CD4-positive, alpha-beta T cell treated with Interleukin-6 at 100 ng/mL for 8 hours (primary cell): ENCODE data around the gene HLA-C.
"Not testable (repeated sequence)": the region's sequence is repeated elsewhere in the genome, so short reads cannot be mapped to it uniquely, and the experiment has no call there.

Experiments
- DNase-seq: peaks from one replicate; pipeline ENCODE4 v3.0.0-alpha.2; 2020; ENCODE audit warnings: mixed read lengths, low spot score

HLA-C gene

DNA sequence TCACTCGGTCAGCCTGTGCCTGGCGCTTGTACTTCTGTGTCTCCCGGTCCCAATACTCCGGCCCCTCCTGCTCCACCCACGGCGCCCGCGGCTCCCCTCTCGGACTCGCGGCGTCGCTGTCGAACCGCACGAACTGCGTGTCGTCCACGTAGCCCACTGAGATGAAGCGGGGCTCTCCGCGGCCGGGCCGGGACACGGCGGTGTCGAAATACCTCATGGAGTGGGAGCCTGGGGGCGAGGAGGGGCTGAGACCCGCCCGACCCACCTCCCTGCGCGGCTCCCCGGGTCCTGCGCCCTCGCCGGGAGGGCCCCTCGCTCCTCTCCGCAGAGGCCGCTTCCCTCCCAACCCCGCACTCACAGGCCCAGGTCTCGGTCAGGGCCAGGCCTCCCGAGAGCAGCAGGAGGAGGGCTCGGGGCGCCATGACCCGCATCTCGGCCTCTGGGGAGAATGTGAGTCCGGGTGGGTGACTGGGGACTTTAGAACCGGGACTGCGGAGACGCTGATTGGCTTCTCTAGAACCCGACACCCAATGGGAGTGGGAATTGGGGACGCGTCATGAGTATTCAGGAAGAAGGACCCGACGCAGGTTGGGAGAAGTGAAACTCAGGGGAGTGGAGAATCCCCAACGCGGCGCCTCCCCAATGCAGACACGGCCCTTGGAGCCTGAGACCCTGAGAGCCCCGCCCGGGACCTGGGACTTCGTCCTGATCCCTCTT lies at the start of gene HLA-C:
HLA-C (minus strand) TSS at position 452 of the 717 bp plus-strand sequence; CDS start at position 431, 21 bp downstream.
- DNase-seq, result peak; percentile 95

DNA sequence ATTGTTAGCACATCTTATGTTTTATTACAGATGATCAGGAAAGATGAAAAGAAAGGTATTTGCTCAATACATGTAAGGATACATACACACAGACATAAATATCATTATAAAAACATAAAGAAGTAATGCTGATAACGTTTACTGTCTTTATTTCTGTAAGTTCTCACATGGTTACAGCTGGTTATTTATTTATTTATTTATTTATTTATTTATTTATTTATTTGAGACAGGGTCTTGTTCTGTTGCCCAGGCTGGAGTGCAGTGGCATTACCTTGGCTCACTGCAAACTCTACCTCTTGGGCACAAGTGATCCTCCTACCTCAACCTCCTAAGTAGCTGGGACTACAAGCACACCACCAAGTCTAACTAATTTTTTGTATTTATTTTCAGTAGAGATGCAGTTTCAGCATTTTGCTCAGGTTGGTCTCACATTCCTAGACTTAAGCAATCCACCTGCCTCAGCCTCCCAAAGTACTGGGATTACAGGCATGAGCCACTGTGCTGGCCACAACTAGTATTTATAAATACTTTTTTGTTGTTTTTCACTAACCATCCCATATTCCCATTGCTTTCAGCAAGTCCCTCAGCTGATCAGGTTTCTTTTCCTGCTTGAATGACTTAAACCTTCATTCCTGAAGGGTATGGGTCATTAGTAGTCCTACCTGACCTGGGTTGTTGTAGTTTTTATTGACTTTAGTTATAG lies 49.3 kb upstream of the HLA-C start:
- DNase-seq, result no peak

DNA sequence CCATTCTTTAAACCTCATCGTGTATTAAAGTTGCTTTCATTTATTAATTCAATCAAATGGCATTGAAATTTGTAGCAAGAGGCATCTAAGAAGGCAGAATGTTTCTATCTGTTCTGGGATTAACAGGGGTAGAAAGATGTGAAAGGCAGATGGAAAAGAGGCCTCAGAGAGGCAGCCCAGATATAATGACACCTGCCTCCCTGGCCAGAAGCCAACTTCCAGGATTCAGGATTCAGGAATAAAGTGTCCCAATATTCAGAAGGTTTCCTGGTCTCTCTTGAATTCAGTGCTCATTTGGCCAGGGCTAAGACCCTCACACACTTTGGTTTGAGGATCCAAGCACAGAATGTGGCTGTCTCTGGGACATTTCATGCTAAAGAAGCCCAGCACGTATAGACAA lies 45.1 kb upstream of the HLA-C start:
- no peak for DNase-seq

DNA sequence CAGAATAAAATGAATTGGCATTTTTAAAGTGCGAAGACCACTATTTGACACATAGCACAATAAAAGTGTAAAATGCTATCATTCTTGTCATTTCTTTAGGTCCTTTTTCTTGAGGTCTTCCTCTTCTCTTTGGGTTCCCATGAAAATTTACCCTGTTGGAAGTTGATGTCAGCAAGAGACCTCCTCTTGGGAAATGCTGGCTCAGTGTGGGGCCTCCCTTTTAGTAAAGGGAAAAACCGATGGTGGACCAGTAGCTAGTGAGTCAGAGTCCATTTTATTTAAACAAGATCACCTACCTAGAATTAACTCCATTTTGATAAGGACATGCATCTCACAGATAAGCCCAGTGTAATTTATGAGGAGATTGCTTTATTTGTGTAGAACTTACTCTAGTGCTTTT lies 37.7 kb upstream of the HLA-C start:
- DNase-seq, result no peak

DNA sequence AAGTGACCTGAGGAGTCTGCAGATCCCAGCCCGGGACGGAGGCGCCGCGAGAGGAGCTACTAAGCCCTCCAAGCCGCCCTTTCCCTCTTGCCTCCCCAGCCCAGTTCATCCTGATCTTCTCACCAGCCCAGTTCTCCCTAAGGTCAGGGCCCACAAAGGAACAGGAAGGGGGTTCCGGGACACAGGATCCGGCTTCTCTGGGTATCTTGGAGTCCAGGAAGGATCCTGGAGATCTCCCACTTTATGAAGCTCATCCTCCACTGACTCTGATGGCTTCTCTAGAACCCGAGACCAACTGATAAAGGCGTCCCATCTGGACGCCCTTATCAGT lies 36.9 kb upstream of the HLA-C start:
- DNase-seq, result no peak

DNA sequence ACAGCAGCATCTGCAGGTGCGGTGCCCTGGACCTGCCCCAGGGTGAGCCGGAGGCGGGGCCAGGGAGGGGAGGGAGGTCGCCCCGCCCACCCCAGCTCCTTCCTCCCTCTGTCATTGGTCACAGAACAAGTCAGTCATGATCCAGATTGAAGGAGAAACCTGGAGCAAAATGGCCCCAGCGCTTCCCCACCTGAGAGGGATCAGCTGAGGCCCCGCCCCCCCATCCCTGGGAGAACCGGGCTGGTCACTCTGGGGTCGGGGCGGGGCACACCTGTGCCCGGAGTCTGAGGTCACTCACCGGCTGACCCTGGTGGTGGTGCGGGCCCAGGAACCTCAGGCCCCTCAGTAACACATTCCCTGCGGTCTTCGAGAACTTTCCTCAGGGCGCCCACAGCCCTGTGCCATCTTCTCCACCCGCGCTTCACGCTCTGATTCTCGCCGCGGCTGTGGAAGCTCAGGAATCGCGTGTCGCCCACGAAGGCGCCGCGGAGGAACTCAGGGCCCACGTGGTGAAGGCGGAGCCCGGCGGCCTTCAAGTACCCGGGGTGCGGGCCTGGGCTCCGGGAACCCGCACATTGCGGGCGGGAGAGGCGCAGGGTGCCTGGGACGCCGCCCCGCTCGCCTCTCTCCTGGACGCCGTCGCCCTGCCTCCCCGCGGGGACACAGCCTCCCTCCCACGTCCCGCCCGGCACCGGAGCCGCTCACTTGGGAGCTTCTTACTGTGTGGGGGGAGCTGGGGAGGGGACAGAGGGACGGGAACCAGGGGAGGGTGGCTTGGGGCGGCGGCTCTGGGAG lies 36.4 kb upstream of the HLA-C start:
- DNase-seq, result peak; percentile 72

DNA sequence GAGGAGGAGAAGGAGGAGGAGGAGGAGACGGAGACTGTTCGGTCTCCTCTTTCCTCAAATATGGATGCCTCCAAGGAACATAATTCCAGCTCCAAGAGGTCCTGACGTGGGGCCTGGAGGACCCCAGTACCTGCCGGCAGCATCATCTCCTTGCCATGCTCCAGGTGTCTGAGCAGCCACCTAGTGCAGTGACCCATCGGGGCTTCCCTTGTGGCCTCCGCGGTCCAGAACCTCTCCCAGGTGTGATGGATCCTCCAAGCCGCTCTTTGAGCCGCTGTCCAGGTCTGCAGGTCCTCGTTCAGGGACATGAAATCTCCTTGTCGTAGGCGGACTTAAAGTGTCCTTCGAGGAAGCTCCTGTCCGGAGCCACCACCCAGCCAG lies 35.8 kb upstream of the HLA-C start:
- DNase-seq, result no peak

DNA sequence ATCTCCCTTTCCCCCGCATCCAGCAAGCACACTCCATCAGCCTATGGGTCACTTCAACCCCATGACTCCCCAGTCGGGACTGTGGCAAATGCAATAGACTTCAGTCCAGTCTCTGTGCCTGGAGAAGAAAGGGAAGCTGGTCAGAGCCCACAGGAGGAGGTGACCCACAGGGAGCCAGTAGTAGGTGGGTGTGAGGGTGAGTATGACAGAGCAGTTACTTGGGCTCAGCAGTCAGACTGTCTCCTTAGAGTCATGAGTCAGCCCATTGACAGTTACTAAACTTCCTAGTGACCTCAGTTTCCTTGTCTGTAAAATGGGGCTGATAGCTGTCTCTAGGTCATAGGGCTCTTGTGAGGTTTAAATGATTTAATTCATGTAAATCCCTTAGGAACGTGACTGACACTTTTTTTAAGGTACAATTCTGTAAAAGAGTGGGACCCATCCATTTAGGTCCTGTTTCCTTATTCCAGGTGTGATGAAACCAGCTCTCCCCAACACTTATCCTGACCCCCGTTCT lies 33.9 kb upstream of the HLA-C start:
- DNase-seq, result no peak

DNA sequence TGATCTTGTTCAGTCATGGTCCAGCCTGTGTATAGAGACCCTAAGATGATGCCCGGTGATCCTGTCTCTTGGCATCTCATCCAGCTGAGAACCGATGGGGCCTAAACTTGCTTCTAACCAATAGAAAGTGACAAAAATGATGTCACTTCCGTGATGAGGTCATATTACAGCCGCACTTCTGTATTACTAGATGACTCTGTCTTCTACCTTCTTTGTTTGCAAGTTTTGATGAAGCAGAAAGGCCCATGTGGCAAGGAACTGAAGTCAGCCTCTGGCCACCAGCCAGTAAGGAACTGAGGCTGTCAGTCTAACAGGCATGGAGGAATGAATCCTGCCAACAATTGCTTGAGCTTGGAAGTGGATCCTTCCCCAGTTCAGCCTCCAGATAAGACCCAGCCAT lies 32.8 kb upstream of the HLA-C start:
- DNase-seq, result no peak

DNA sequence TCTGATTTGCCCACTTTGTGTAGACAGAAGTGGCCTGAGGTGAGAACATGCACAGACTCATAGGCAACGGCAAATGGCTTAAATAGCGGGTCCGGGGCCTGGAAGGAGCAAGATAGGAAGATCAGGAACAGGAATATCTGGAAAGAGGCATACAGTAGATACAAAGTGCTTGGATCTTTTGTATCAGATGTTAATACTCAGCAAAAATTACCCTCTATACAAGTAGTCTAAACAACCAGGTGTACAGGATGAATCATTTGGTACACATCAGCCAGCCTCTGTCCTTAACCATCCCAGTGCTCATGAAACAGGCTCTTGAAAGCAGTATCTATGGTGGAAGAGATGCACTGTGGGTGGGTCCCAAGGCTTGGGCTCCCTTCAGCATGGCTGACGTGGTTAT lies 28.9 kb upstream of the HLA-C start:
- DNase-seq, result no peak

DNA sequence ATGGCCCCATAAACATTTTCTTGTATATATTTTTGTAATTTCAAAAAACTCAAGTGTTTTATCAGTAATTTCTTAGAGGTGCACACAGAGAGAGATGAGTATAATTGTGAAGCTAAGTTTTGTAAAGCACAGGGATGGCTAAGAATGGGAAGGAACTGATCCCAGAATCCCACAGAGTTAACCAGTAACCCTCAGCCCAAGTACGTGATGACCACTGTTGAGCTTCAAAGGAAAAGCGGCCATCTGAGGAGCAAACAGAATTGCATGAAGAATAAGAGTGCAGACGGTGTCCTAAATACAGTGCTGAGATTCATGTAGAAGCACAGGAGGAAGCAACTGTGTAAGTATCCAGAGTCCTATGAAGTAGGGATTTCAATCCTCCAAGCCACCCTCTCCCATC lies 28.1 kb upstream of the HLA-C start:
- no peak for DNase-seq

DNA sequence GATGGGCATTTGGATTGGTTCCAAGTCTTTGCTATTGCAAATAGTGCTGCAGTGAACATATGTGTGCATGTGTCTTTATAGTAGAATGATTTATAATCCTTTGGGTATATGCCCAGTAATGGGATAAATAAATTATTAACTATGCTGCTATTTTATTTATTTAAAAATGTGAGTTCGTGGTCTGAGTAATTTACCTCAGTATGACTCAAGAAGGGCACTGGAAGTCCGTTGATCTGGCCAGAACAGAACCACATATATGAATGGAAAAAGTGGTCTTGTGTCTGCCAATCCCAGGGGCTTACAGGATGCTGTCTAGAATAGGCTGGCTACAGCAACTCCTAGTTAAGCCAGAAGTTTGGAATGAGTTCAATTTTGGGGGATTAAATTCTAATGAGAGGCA lies 27.6 kb upstream of the HLA-C start:
- no peak for DNase-seq

DNA sequence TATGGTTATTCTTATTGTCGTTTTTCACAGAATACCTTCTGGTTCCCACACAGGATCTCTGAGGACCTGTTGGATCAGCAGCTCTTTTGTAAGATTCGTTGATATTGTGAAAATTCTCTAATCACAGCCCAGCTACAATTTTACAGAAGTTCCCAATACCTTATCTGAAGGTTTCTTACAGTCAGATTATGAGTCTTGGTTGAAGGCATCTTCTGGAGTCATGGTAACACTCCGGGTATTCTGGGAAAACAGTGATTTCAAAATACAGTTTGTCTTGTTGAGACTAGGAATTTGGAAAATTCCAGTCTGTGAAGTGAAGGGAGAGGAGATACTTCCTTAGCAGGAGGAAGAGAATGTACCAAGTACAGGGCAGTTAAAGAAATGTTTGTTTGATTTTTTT lies 22.2 kb upstream of the HLA-C start:
- DNase-seq, result no peak

DNA sequence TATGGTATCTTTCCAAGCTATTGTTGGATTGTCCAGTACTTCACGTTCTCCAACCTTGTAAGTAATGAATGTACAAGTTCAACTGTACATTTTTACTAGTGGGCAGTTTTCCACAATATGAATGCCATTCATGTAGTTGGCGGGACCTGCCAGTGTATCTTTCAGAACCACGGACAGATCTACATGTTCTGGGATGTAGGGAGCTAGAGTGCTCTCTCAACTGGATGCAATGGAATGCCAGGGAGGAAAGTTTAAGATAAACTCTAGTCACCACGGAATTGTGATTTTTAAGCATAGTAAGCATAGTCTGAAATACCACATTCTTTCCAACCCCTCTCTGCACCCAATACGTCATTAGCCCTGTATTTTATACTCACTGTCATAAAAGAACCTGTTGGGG lies 21.5 kb upstream of the HLA-C start:
- DNase-seq, result no peak

DNA sequence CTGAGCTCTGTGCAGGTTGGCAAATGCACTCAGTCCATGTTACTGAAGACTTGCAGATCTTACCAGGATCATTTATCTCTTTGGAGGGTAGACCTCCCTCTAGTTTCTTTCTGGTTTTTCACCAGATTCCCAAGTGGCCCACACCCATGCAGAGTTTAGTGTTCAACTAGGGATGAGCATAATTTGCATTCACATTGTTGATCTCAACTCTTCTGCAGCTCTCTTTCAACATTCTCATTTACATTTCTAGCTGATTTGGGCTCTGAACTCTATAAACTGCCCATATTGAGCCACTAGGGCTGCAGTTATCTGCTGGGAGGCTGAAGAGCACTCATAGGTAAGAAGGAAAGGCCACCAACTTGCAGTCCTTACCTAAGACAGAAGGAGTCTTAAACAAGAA lies 17.9 kb upstream of the HLA-C start:
- DNase-seq, result no peak

DNA sequence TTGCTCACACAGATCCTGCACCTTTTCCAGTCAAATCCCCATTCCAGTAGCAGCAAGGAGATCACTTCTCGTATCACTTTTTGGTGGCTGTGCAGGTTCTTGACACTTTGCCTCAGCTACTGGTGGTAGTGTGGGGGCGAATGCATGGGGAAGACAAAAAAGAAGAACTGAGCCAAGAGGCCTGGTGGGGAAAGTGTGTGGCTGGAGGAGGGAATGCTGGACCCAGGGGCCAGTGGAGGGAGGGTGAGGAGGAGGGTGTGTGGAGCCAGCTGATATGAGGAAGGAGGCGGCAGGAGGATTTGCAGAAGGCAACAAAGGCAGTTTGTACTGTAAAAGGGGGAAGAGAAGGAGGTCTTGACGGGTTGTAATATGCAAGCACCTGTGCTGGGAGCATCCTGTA lies 15.7 kb upstream of the HLA-C start:
- DNase-seq, result no peak

DNA sequence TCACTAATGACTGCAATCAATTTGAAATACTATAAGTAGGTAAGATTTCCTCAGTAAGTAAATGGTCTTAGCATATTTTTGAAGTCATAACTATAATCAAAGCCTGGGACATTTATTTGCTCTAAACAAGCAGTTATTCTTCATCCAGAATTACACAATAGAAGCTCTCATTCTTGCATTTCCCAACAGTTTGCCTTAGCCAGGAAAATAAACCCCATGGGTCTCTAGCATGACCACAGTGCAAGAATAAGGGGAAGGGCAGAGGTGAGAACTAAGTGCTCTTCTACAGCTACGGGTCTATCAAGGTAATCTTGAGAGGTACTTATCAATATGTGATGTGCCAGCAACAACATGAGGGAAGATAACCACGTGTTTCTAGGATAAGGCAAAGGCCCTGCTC lies 14.1 kb upstream of the HLA-C start:
- DNase-seq, result no peak

DNA sequence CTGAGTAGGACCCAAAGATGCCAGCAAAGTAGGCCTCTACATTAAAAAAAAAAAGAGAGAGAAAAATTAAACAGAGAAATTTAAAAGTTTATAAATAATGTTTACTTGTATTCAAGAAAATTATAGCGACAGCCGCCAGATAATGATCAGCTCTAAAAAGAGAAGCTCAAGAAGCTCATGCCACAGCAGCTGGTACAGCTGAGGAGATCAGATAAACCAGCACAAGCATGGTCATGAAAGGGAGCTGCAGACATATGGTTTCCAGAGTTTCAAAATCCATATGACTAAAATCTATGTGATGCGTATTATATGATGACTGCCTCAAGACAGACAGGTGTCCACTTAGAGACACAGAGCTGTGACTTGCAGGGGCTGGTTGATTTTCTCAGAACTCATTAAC lies 13.6 kb upstream of the HLA-C start:
- no peak for DNase-seq

DNA sequence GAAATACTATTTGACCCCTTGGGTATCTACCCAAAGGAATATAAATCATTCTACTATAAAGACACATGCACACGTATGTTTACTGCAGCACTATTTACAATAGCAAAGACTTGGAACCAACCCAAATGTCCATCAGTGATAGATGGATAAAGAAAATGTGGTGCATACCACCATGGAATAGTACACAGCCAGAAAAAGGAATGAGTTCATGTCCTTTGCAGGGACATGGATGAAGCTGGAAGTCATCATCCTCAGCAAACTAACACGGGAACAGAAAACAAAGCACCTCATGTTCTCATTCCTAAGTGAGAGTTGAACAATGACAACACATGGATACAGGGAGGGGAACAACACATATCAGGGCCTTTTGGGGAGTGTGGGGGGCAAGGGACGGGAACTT lies 7.8 kb upstream of the HLA-C start:
- not testable (repeated sequence) for DNase-seq

DNA sequence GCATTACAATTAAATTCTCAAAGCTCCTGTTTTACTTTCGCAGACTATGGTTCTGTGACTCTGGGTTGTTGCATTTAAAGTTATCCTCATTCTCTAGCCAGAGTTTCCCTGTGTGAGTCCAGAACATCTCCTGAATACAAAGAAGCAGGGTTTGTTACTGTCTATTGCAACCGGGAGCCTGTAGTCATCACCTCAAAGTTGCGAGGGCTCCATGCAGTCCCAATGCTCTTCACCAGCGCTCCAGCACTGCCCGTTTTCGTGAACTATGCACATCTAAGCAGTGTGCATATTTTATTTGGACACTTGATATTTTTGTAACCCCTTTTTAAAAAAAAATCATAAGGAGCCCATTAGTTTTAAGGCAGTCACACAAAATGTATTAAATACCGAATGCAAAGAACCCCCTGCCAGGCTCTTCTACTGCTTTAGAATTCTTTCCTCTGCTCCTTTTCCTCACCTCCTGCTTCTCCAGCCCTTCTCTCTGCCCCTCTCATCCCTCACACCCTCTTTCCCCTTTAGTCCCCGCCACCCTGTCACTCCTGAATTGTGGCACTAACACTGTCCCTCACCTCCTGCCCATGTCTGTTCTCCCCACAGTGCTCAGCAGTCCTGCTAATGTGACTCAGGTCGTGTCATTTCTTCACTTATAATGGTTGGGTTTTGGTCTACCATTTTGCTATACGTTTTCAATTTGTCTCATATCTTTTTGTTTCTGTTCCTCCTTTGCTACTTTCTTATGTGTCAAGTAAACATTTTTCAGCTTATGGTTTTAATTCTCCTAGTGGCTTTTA lies 1.1 kb upstream of the HLA-C start:
- DNase-seq, result peak; percentile 36

DNA sequence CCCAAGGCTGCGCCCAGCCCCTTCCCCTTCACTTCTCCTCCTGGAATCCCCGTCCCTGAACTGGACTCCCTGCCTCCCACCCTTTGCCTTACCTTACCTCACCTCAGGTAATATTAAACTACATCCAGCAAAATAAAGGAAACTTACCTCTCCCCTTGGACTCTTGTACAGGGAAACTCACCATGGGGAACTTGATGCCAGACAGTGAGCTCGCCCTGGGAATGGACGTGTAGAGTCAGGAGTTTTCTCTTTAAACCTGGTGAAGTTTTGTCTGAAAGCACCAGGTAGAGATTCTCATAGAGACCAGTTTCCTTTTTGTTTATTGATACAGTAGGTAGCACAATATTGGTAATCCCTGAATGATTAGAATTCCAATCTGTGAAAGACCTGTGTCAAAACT lies 544 bp upstream of the HLA-C start:
- no peak for DNase-seq
